Suprapubic skin (tissue), 4 donors: ENCODE measurements around the gene PTPRD. TPM values are rescaled to one million over a fixed set of nuclear protein-coding genes. Genes with fewer than 3 reads are reported as not detected.

Experiments used
- DNase-seq, 2 donors: peaks; one replicate each; pipeline ENCODE4 v3.0.0-alpha.2; 2019; ENCODE audit warnings: low spot score in 2 of 2
- H3K27ac ChIP-seq: fragments of 200-600 bp; sonication (generic); one replicate; pipeline ENCODE4 v1.5.1; 2019
- H3K27me3 ChIP-seq: fragments of 200-600 bp; sonication (generic); one replicate; pipeline ENCODE4 v1.5.1; 2019
- H3K36me3 ChIP-seq: fragments of 200-600 bp; sonication (generic); one replicate; pipeline ENCODE4 v1.5.1; 2019
- H3K4me1 ChIP-seq: fragments of 200-600 bp; sonication (generic); one replicate; pipeline ENCODE4 v1.5.1; 2019
- H3K4me3 ChIP-seq: fragments of 200-600 bp; sonication (generic); one replicate; pipeline ENCODE4 v1.5.1; 2019; ENCODE audit warnings: mild to moderate bottlenecking
- H3K9me3 ChIP-seq: fragments of 200-600 bp; sonication (generic); one replicate; pipeline ENCODE4 v1.5.1; 2019
- EP300 ChIP-seq: sonication (generic); formaldehyde crosslinking; IDR thresholded peaks from one replicate; pipeline ENCODE4 v1.6.1; 2017; ENCODE audit warnings: antibody characterized with exemption
- POLR2A ChIP-seq, 2 donors: fragments of 450-650 bp; IDR thresholded peaks; one replicate each; pipeline ENCODE4 v1.6.1; 2017; ENCODE audit warnings: antibody characterized with exemption in 2 of 2, mild to moderate bottlenecking in 2 of 2, moderate library complexity in 2 of 2
- POLR2AphosphoS5 ChIP-seq, 3 donors: sonication (generic); formaldehyde crosslinking; IDR thresholded peaks; one replicate each; pipeline ENCODE4 v1.6.1; 2017; ENCODE audit warnings: antibody characterized with exemption in 3 of 3
- WGBS: methylation state at CpG from one replicate; pipeline ENCODE4 v1.1.5; 2018; 5-methylcytosine and 5-hydroxymethylcytosine counted together
- total RNA-seq, 4 donors: library from RNA; depleted of rRNA; stranded (reverse); fragments of >200 nt; gene quantifications; one replicate each; pipeline ENCODE4 v1.1.0, GENCODE V29; 2016
- TF ChIP-seq, protein P1 (sequence below), 2 donors: fragments of 200-600 bp in 1 of 2; fragments of 450-650 bp in 1 of 2; sonication (generic) in 1 of 2; IDR thresholded peaks; one replicate each; pipeline ENCODE4 v1.5.1; 2016 to 2019; ENCODE audit warnings: antibody characterized with exemption in 2 of 2, mild to moderate bottlenecking in 1 of 2, moderate library complexity in 1 of 2

PTPRD gene
- total RNA-seq, 4 donors from 2014 or later = 0.49 to 3.3 (median 2.5) TPM

DNA sequence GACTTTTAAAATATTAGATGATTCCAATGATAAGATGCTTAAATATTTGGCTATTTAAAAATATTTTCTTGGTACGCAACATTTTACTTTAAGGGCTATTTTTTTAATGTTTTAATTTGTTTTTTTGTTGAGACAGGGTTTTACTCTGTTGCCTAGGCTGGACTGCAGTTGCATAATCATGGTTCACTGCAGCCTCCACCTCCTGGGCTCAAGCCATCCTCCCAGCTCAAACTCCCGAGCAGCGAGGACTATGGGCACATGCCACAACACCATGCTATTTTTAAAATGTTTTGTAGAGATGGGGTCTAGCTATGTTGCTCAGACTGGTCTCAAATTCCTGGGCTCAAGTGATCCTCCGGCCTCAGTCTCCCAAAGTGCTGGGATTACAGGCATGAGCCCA is 1963.0 kb downstream of the PTPRD start:
- no peak for TF ChIP-seq POLR2A (IDR thresholded peaks at IDR 0.05)
- TF ChIP-seq, protein P1, sequence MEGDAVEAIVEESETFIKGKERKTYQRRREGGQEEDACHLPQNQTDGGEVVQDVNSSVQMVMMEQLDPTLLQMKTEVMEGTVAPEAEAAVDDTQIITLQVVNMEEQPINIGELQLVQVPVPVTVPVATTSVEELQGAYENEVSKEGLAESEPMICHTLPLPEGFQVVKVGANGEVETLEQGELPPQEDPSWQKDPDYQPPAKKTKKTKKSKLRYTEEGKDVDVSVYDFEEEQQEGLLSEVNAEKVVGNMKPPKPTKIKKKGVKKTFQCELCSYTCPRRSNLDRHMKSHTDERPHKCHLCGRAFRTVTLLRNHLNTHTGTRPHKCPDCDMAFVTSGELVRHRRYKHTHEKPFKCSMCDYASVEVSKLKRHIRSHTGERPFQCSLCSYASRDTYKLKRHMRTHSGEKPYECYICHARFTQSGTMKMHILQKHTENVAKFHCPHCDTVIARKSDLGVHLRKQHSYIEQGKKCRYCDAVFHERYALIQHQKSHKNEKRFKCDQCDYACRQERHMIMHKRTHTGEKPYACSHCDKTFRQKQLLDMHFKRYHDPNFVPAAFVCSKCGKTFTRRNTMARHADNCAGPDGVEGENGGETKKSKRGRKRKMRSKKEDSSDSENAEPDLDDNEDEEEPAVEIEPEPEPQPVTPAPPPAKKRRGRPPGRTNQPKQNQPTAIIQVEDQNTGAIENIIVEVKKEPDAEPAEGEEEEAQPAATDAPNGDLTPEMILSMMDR (IDR thresholded peaks at IDR 0.05) = no peak
- 88% methylated on average over 4 of the region's 4 CpGs for WGBS
- DNase-seq = no peak

GRCh38 chr9:8649160-8649559 is 1963.6 kb downstream of the PTPRD start:
- Histone ChIP-seq H3K36me3 (no peaks in the 10 kb centered on the region), H3K27ac (no peak overlapping the region), H3K4me1 (no peaks in the 10 kb centered on the region), H3K9me3 (no peaks in the 10 kb centered on the region), H3K4me3 (no peak overlapping the region), H3K27me3 (no peaks in the 10 kb centered on the region)
- no peak for DNase-seq
- WGBS = 64% methylated on average over 2 of the region's 2 CpGs
- TF ChIP-seq POLR2AphosphoS5 (IDR thresholded peaks at IDR 0.05) (no peak), EP300 (no peak), POLR2A (IDR thresholded peaks at IDR 0.05) (no peak)
- TF ChIP-seq, protein P1 (IDR thresholded peaks at IDR 0.05) = no peak

More for the DNA sequence above, 1963.0 kb downstream of the PTPRD start:
- H3K36me3 ChIP-seq = no peaks in the 10 kb centered on the region
- H3K4me1 ChIP-seq = no peaks in the 10 kb centered on the region
- no peaks in the 10 kb centered on the region for H3K27me3 ChIP-seq
- no peak overlapping the region for H3K27ac ChIP-seq
- no peak overlapping the region for H3K4me3 ChIP-seq
- no peaks in the 10 kb centered on the region for H3K9me3 ChIP-seq

- Histone ChIP-seq H3K9me3 (no peaks in the 10 kb centered on the region), H3K4me3 (no peak overlapping the region), H3K4me1 (no peaks in the 10 kb centered on the region), H3K27me3 (no peaks in the 10 kb centered on the region), H3K27ac (no peak overlapping the region), H3K36me3 (no peaks in the 10 kb centered on the region)
- no peak for DNase-seq
- 74% methylated on average over 2 of the region's 2 CpGs for WGBS
- TF ChIP-seq POLR2A (IDR thresholded peaks at IDR 0.05) (no peak), EP300 (no peak), POLR2AphosphoS5 (IDR thresholded peaks at IDR 0.05) (no peak)
- TF ChIP-seq, protein P1 (IDR thresholded peaks at IDR 0.05) = no peak
Observed at GRCh38 chr9:8648271-8648845, 1964.4 kb downstream of the PTPRD start.

GRCh38 chr9:8647824-8648223 is 1965.0 kb downstream of the PTPRD start:
- Histone ChIP-seq H3K27ac (no peak overlapping the region), H3K4me3 (no peak overlapping the region), H3K9me3 (no peaks in the 10 kb centered on the region), H3K4me1 (no peaks in the 10 kb centered on the region), H3K27me3 (no peaks in the 10 kb centered on the region), H3K36me3 (no peaks in the 10 kb centered on the region)
- TF ChIP-seq EP300 (no peak), POLR2A (IDR thresholded peaks at IDR 0.05) (no peak), POLR2AphosphoS5 (IDR thresholded peaks at IDR 0.05) (no peak)
- TF ChIP-seq, protein P1 (IDR thresholded peaks at IDR 0.05) = no peak
- WGBS = 82% methylated on average over 6 of the region's 6 CpGs
- no peak for DNase-seq

DNA sequence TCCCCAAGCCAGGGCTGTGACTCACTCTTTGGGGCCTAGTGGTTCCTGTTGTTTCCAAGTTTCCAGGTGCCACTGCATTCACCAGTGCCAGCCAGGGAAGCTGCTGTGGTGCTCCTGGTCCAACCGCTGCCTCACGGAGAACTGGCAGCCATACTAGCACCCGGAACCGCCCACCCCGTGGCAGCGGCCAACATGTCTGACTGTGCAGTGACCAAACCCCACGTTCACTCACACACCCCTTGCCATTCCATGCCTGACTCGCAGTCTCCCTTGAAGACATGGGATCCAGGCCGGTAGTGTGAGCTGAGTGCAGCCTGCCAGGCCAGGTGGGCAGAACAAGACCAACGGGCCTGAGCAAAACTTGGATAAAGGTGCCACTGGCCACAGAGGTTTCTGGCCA is 1968.2 kb downstream of the PTPRD start:
- DNase-seq = no peak
- no peak for TF ChIP-seq POLR2A (IDR thresholded peaks at IDR 0.05)
- TF ChIP-seq, protein P1 (IDR thresholded peaks at IDR 0.05) = no peak
- TF ChIP-seq EP300 = no peak
- no peak for TF ChIP-seq POLR2AphosphoS5 (IDR thresholded peaks at IDR 0.05)
- no peaks in the 10 kb centered on the region for H3K27me3 ChIP-seq
- H3K9me3 ChIP-seq = no peaks in the 10 kb centered on the region
- no peaks in the 10 kb centered on the region for H3K4me1 ChIP-seq
- no peak overlapping the region for H3K27ac ChIP-seq
- no peak overlapping the region for H3K4me3 ChIP-seq
- H3K36me3 ChIP-seq = no peaks in the 10 kb centered on the region
- 89% methylated on average over 9 of the region's 10 CpGs for WGBS
